Calu3 (cell line): Measurements from ENCODE around the gene SKIL. TPM values are rescaled to one million over a fixed set of nuclear protein-coding genes. Genes with fewer than 3 reads are reported as not detected.

Experiments used
- BruUV-seq: library from RNA; stranded (reverse); fragments of 400-500 nt; replicated peaks from 2 replicates; lab custom pipeline; 2021; lab: Mats Ljungman, UMichigan
- CTCF ChIA-PET: fragments of 300-600 bp; sonication (Branson Sonifier 250); formaldehyde crosslinking; loops from one replicate; lab custom pipeline; 2022; ENCODE audit warnings: antibody characterized with exemption; lab: Charles Lee
- DNase-seq: peaks from one replicate; pipeline ENCODE4 v3.0.0; 2022
- H3K27ac Mint-ChIP-seq: one replicate; pipeline ENCODE4 v1.8.0; 2022; ENCODE audit warnings: mixed read lengths; ENCODE audit not compliant: unreplicated experiment
- H3K27me3 Mint-ChIP-seq: one replicate; pipeline ENCODE4 v1.8.0; 2022; ENCODE audit warnings: mixed read lengths; ENCODE audit not compliant: unreplicated experiment
- H3K36me3 Mint-ChIP-seq: one replicate; pipeline ENCODE4 v1.8.0; 2022; ENCODE audit warnings: mild to moderate bottlenecking, moderate library complexity, mixed read lengths; ENCODE audit not compliant: insufficient read depth, unreplicated experiment
- H3K4me1 Mint-ChIP-seq: one replicate; pipeline ENCODE4 v1.8.0; 2022; ENCODE audit warnings: mild to moderate bottlenecking, low read depth, mixed read lengths; ENCODE audit not compliant: unreplicated experiment
- H3K4me3 Mint-ChIP-seq: one replicate; pipeline ENCODE4 v1.8.0; 2022; ENCODE audit warnings: mild to moderate bottlenecking, low read depth, moderate library complexity, mixed read lengths; ENCODE audit not compliant: unreplicated experiment
- H3K9me3 Mint-ChIP-seq: one replicate; pipeline ENCODE4 v1.8.0; 2022; ENCODE audit warnings: low read depth, mixed read lengths; ENCODE audit not compliant: unreplicated experiment
- CTCF ChIP-seq: fragments of 200-600 bp; IDR thresholded peaks from one replicate; pipeline ENCODE4 v1.8.0; 2022; ENCODE audit warnings: antibody characterized with exemption; ENCODE audit not compliant: unreplicated experiment
- intact Hi-C: fragments of 100-400 bp; cut with micrococcal nuclease; formaldehyde crosslinking; loops from one replicate; pipeline ENCODE4 v1.10.0; 2022; ENCODE audit not compliant: unreplicated experiment
- microRNA-seq: library from miRNA; unstranded; fragments of <30 nt; microRNA quantifications from one replicate; pipeline ENCODE4 v1.2.0, GENCODE V29; 2022
- total RNA-seq: library from RNA; stranded (reverse); gene quantifications from 2 replicates; pipeline ENCODE4 v1.2.3, GENCODE V29; 2022

Gene SKIL
- total RNA-seq, 1 experiment from 2014 or later, result 265 TPM

GRCh38 chr3:170443457-170443856 lies 85.9 kb downstream of the SKIL start:
- TF ChIP-seq CTCF, result no peak
- BruUV-seq, result no TSS peak
- no peaks in the 10 kb centered on the region for H3K36me3 Mint-ChIP-seq
- no peaks in the 10 kb centered on the region for H3K9me3 Mint-ChIP-seq
- peaks cover 30% of the 10 kb centered on the region for H3K4me1 Mint-ChIP-seq
- no peak overlapping the region for H3K4me3 Mint-ChIP-seq
- H3K27me3 Mint-ChIP-seq, result no peaks in the 10 kb centered on the region
- CTCF ChIA-PET, result no interaction called here
- no peak for DNase-seq
- intact Hi-C loops, result no loop called here
- H3K27ac Mint-ChIP-seq, result no peak overlapping the region

Small RNA genes lying within 50 kb of the gene (microRNA-seq; reads per million reads assigned to microRNA genes)
- gene MIR6828, result not detected

Other genes starting within 250 kb of the SKIL start
- 113 and 118 TPM in 2 replicates for gene PHC3, start 176.0 kb upstream of the SKIL start, total RNA-seq
- 79.5 and 85.6 TPM in 2 replicates for gene PRKCI, start 135.3 kb upstream of the SKIL start, total RNA-seq
- 5.1 and 8.7 TPM in 2 replicates for gene CLDN11, start 61.2 kb downstream of the SKIL start, total RNA-seq
- gene SLC7A14, start 228.4 kb downstream of the SKIL start, total RNA-seq, result not detected in 2 replicates